ENCODE results near the gene GIMAP8.

The GIMAP8 gene

GRCh38 chr7:150458235-150458634 lies 7.8 kb downstream of the GIMAP8 start:
- no peak overlapping the region for H3K27ac ChIP-seq (ENCODE audit: low read length)
- H3K4me1 ChIP-seq (ENCODE audit: low read length), result no peaks in the 10 kb centered on the region
- H3K9me3 ChIP-seq (replicated peaks; ENCODE audit: insufficient read depth, low read length), result no peaks in the 10 kb centered on the region
- no peaks in the 10 kb centered on the region for H3K9me2 ChIP-seq (replicated peaks; ENCODE audit: insufficient read depth, low read length)
- no peak overlapping the region for H3K4me3 ChIP-seq (ENCODE audit: low read length)
- no peak for DNase-seq
- no peaks in the 10 kb centered on the region for H3K27me3 ChIP-seq (replicated peaks; ENCODE audit: insufficient read depth, low read length)
- no peaks in the 10 kb centered on the region for H3F3A ChIP-seq (ENCODE audit: insufficient read depth, low read length)
- H3K9ac ChIP-seq (ENCODE audit: low read length), result no peak overlapping the region
- H3K79me2 ChIP-seq (ENCODE audit: low read length), result no peaks in the 10 kb centered on the region
- H2AFZ ChIP-seq (ENCODE audit: low read length), result no peak overlapping the region
- no peaks in the 10 kb centered on the region for H4K20me1 ChIP-seq (ENCODE audit: insufficient read depth, low read length)
- TF ChIP-seq EZH2 (optimal IDR thresholded peaks at IDR 0.05; ENCODE audit: low read depth, low read length) (no peak), EZH2phosphoT487 (IDR thresholded peaks at IDR 0.05; ENCODE audit: low read length) (no peak), CTCF (IDR thresholded peaks at IDR 0.05; ENCODE audit: low read length) (no peak)
- H3K4me2 ChIP-seq (ENCODE audit: low read depth, low read length), result no peak overlapping the region
- no peaks in the 10 kb centered on the region for H3K36me3 ChIP-seq (replicated peaks; ENCODE audit: insufficient read depth, low read length)

GRCh38 chr7:150458756-150459155 lies 8.3 kb downstream of the GIMAP8 start:
- no peaks in the 10 kb centered on the region for H3K9me2 ChIP-seq (replicated peaks; ENCODE audit: insufficient read depth, low read length)
- no peak overlapping the region for H3K4me3 ChIP-seq (ENCODE audit: low read length)
- no peak overlapping the region for H2AFZ ChIP-seq (ENCODE audit: low read length)
- no peak for DNase-seq
- no peak overlapping the region for H3K9ac ChIP-seq (ENCODE audit: low read length)
- H3K27me3 ChIP-seq (replicated peaks; ENCODE audit: insufficient read depth, low read length), result no peaks in the 10 kb centered on the region
- H3K27ac ChIP-seq (ENCODE audit: low read length), result no peak overlapping the region
- TF ChIP-seq EZH2phosphoT487 (IDR thresholded peaks at IDR 0.05; ENCODE audit: low read length), result no peak
- no peak for TF ChIP-seq EZH2 (optimal IDR thresholded peaks at IDR 0.05; ENCODE audit: low read depth, low read length)
- TF ChIP-seq CTCF (IDR thresholded peaks at IDR 0.05; ENCODE audit: low read length), result no peak
- no peaks in the 10 kb centered on the region for H4K20me1 ChIP-seq (ENCODE audit: insufficient read depth, low read length)
- no peaks in the 10 kb centered on the region for H3K36me3 ChIP-seq (replicated peaks; ENCODE audit: insufficient read depth, low read length)
- H3K9me3 ChIP-seq (replicated peaks; ENCODE audit: insufficient read depth, low read length), result no peaks in the 10 kb centered on the region
- no peaks in the 10 kb centered on the region for H3K4me1 ChIP-seq (ENCODE audit: low read length)
- no peak overlapping the region for H3K4me2 ChIP-seq (ENCODE audit: low read depth, low read length)
- H3F3A ChIP-seq (ENCODE audit: insufficient read depth, low read length), result no peaks in the 10 kb centered on the region
- H3K79me2 ChIP-seq (ENCODE audit: low read length), result no peaks in the 10 kb centered on the region

- Histone ChIP-seq H2AFZ (ENCODE audit: low read length) (no peak overlapping the region), H3K4me3 (ENCODE audit: low read length) (no peak overlapping the region), H3K9me3 (replicated peaks; ENCODE audit: insufficient read depth, low read length) (no peaks in the 10 kb centered on the region), H3K4me2 (ENCODE audit: low read depth, low read length) (no peak overlapping the region), H3K4me1 (ENCODE audit: low read length) (no peaks in the 10 kb centered on the region), H4K20me1 (ENCODE audit: insufficient read depth, low read length) (no peaks in the 10 kb centered on the region), H3K9ac (ENCODE audit: low read length) (no peak overlapping the region), H3K36me3 (replicated peaks; ENCODE audit: insufficient read depth, low read length) (no peaks in the 10 kb centered on the region), H3K79me2 (ENCODE audit: low read length) (no peaks in the 10 kb centered on the region), H3K27ac (ENCODE audit: low read length) (no peak overlapping the region), H3F3A (ENCODE audit: insufficient read depth, low read length) (no peaks in the 10 kb centered on the region), H3K9me2 (replicated peaks; ENCODE audit: insufficient read depth, low read length) (no peaks in the 10 kb centered on the region), H3K27me3 (replicated peaks; ENCODE audit: insufficient read depth, low read length) (no peaks in the 10 kb centered on the region)
- no peak for TF ChIP-seq CTCF (IDR thresholded peaks at IDR 0.05; ENCODE audit: low read length)
- no peak for TF ChIP-seq EZH2 (optimal IDR thresholded peaks at IDR 0.05; ENCODE audit: low read depth, low read length)
- no peak for TF ChIP-seq EZH2phosphoT487 (IDR thresholded peaks at IDR 0.05; ENCODE audit: low read length)
- no peak for DNase-seq
These were observed 11.1 kb downstream of the GIMAP8 start for GRCh38 chr7:150461520-150461919.
